Gastrocnemius medialis (tissue), 4 donors: ENCODE measurements around the gene GJD2. TPM values are rescaled to one million over a fixed set of nuclear protein-coding genes. Genes with fewer than 3 reads are reported as not detected.

Experiments
- ATAC-seq, 2 donors: fragments of 150-250 bp; one replicate each; pipeline ENCODE4 v1.9.1; 2016
- DNase-seq, 2 donors: peaks; one replicate each; pipeline ENCODE4 v3.0.0-alpha.2; 2019
- H3K27ac ChIP-seq, 4 donors: fragments of 200-600 bp; sonication (generic); 1 replicate in 1 of 4; 2 replicates in 3 of 4; pipeline ENCODE4 v1.5.1; 2016 to 2018; ENCODE audit warnings: mild to moderate bottlenecking in 2 of 4, moderate library complexity in 1 of 4
- H3K27me3 ChIP-seq, 3 donors: fragments of 200-600 bp; sonication (generic) in 2 of 3; 1 replicate in 1 of 3; 2 replicates in 2 of 3; pipeline versions ENCODE4 v1.5.1 to v1.6.0; 2016 to 2019; ENCODE audit warnings: mild to moderate bottlenecking in 1 of 3, moderate library complexity in 1 of 3
- H3K36me3 ChIP-seq, 2 donors: fragments of 200-600 bp; sonication (generic) in 1 of 2; one replicate each; pipeline ENCODE4 v1.5.1; 2017 to 2018
- H3K4me1 ChIP-seq, 2 donors: fragments of 200-600 bp; sonication (generic) in 1 of 2; one replicate each; pipeline ENCODE4 v1.5.1; 2016 to 2017; ENCODE audit warnings: mild to moderate bottlenecking in 2 of 2
- H3K4me3 ChIP-seq, 4 donors: fragments of 200-600 bp; sonication (generic) in 3 of 4; 1 replicate in 1 of 4; 2 replicates in 3 of 4; pipeline ENCODE4 v1.5.1; 2016 to 2019; ENCODE audit warnings: mild to moderate bottlenecking in 2 of 4
- H3K9me3 ChIP-seq, 3 donors: fragments of 200-600 bp; sonication (generic) in 2 of 3; 1 replicate in 1 of 3; 2 replicates in 2 of 3; pipeline ENCODE4 v1.5.1; 2016 to 2019
- POLR2A ChIP-seq, 2 donors: fragments of 450-650 bp; IDR thresholded peaks; one replicate each; pipeline ENCODE4 v1.6.1; 2017; ENCODE audit warnings: antibody characterized with exemption in 2 of 2, mild to moderate bottlenecking in 2 of 2, moderate library complexity in 2 of 2
- in situ Hi-C, 4 donors: fragments of 200-750 bp; cut with MboI; loops; one replicate each; pipeline versions ENCODE4 v1.15.0 to v1.8.0; 2017; ENCODE audit warnings: low sequenced_read_pairs in 4 of 4
- intact Hi-C: fragments of 100-400 bp; cut with DNase I; formaldehyde crosslinking; loops from one replicate; pipeline ENCODE4 v1.15.1; 2023; ENCODE audit warnings: low total_unique reads
- total RNA-seq, 4 donors: library from RNA; depleted of rRNA; stranded (reverse); fragments of >200 nt; gene quantifications; one replicate each; pipeline versions ENCODE4 v1.1.0 to v1.2.3, GENCODE V29; 2016
- TF ChIP-seq, protein P1 (sequence below), 5 experiments: fragments of 450-650 bp in 3 of 5; fragments of 200-600 bp in 2 of 5; sonication (generic) in 2 of 5; IDR thresholded peaks in 4 of 5; conservative IDR thresholded peaks in 1 of 5; 1 replicate in 4 of 5; 2 replicates in 1 of 5; pipeline ENCODE4 v1.5.1; 2016 to 2019; ENCODE audit warnings: antibody characterized with exemption in 5 of 5, mild to moderate bottlenecking in 3 of 5, moderate library complexity in 3 of 5

The GJD2 gene
- total RNA-seq, 4 donors from 2014 or later, result not detected

DNA sequence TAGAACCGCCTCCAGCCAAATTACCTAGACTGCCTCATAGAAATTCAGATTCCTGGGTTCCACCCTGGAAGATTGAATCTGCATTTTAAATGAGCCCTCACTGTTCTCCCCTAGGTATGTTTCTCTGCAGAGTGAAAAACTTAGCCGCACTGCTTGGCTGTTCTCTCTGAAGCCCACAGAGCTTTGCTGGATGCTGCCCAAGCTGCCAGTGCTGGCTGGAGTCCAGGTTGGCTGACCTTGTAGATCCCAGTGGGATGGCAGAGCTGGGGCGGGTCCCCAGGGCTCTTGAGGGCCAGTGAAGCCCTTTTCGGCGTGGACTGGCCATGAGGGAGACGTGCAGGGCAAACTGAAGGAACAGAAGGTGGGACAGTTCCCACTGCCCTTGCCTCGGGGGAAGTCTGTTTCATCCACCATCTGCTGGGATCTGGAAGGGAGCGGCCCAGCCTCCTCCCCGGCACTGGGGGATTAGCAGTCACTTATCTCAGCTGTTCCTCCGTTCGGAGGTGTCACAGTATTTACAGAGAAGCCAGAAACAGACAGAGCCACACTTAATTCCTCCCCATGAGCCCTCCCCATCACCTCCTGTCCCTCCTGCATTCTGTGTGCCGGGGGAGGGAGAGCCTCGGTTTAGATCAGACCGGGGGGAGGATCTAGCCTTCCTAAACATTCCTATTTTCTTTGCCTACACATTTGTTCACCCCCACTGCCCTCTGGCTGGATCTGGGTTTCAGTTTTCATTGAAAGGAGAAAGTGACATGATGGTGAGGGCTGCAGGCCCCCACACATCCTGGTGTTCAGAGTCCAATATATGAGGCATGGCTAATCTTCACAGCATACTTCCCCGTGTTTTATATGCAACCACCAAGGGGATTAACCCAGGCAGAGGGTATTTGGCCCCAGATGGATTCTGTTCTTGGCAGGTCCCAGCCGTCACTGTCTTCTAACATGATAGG, 44.6 kb upstream of the GJD2 start:
- TF ChIP-seq POLR2A (IDR thresholded peaks at IDR 0.05), result no peak
- TF ChIP-seq, protein P1, sequence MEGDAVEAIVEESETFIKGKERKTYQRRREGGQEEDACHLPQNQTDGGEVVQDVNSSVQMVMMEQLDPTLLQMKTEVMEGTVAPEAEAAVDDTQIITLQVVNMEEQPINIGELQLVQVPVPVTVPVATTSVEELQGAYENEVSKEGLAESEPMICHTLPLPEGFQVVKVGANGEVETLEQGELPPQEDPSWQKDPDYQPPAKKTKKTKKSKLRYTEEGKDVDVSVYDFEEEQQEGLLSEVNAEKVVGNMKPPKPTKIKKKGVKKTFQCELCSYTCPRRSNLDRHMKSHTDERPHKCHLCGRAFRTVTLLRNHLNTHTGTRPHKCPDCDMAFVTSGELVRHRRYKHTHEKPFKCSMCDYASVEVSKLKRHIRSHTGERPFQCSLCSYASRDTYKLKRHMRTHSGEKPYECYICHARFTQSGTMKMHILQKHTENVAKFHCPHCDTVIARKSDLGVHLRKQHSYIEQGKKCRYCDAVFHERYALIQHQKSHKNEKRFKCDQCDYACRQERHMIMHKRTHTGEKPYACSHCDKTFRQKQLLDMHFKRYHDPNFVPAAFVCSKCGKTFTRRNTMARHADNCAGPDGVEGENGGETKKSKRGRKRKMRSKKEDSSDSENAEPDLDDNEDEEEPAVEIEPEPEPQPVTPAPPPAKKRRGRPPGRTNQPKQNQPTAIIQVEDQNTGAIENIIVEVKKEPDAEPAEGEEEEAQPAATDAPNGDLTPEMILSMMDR (IDR thresholded peaks at IDR 0.05 in 4 of 5, conservative IDR thresholded peaks at IDR 0.05 in 1 of 5), result no peak
- Histone ChIP-seq H3K9me3 (no peaks in the 10 kb centered on the region), H3K27me3 (no peaks in the 10 kb centered on the region), H3K27ac (peak overlapping the region in 3 of 4 donors; percentile 23 to 55 (median 53)), H3K4me3 (no peak overlapping the region), H3K4me1 (peaks cover 5 to 19% of the 10 kb centered on the region in 2 donors), H3K36me3 (no peaks in the 10 kb centered on the region)
- intact Hi-C loops, result loop anchor here (5.0 kb wide), 2 partner anchors 82 to 103 kb away; no protein-coding TSS in a partner anchor
- in situ Hi-C loops, result no loop called here
- DNase-seq (peak in 1 of 2 donors; percentile 46), ATAC-seq (peak in 1 of 2 donors; percentile 28)

DNA sequence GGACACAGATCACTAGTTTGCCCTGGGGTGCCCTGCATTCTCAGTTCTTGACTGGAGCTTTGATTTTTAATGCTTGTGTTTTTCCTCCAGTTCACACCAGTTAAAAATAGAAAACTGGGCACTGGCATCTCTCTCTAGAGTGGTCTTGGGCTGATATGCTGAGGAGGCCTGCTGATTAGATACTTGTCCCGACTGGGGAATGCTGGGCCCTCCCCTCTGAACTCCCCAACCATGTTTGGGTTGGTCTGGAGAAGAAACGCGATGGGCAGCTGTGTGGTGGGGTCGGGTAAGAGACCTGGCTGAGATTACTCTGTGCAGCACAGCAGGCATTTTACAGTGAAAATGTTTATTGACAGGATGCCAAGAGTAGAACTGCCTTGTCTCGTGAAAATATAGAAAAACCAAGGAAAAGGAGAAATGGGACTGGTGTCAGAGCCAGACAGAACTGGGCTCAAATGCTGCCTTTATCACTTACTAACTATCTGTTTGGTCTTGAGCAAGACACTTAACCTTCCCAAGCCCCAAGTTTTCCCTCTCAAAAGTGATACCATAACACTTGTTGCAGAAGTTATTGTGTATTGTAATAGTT, 42.1 kb upstream of the GJD2 start:
- H3K4me1 ChIP-seq, result peaks cover 16 to 23% of the 10 kb centered on the region in 2 donors
- H3K36me3 ChIP-seq, result no peaks in the 10 kb centered on the region
- no peak overlapping the region for H3K4me3 ChIP-seq
- H3K9me3 ChIP-seq, result no peaks in the 10 kb centered on the region
- in situ Hi-C loops (no loop called here), intact Hi-C loops (loop anchor here (5.0 kb wide), 2 partner anchors 80 to 105 kb away; no protein-coding TSS in a partner anchor)
- H3K27me3 ChIP-seq, result no peaks in the 10 kb centered on the region
- DNase-seq (no peak), ATAC-seq (no peak)
- TF ChIP-seq, protein P1 (IDR thresholded peaks at IDR 0.05 in 4 of 5, conservative IDR thresholded peaks at IDR 0.05 in 1 of 5), result no peak
- no peak for TF ChIP-seq POLR2A (IDR thresholded peaks at IDR 0.05)
- H3K27ac ChIP-seq, result no peak overlapping the region

DNA sequence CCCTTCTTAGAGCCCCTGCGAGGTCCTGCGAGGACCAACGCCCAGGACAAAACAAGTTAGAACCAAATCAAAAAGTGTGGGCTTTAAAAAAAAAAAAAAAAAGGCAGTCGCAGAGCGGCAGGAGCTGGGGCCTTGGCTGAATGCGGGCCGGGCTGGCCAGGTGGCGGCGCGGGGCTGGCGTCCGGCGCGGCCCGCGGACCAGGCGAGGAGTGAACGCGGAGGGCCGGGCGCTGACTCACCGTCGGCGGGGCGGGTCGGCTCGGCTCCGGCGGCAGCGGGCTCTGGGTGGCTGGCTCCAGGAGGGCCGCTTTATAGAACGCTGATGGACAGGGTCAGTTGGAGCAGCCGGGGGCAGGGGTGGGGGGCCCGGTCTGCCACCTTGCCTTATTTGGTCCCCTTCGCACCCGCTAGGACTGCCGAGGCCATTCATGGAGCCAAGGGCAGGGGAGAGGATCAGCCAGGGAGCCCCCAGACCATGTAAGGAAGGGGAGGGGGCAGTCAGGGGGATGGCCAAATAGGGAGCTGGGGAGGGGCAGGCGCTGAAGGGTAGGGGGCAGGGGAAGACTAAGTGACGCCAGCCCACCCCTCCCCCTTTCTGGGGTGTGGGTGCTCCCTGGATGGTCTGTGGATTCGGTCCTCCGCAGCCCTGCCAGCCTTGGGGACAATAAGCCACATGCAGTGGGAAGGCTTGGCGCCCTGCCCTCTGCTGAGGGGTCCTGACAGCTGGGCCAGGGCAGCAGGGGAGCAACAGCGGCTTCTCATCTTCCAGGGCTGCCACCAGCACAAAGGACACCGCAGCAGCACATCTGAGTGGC, 40.7 kb upstream of the GJD2 start, which contains the start of gene ACTC1:
ACTC1 (minus strand) TSS at position 283 of the 815 bp plus-strand sequence. CDS start 741 bp downstream, outside the sequence.
- Histone ChIP-seq H3K4me1 (peaks cover 16 to 23% of the 10 kb centered on the region in 2 donors), H3K9me3 (no peaks in the 10 kb centered on the region), H3K27ac (peak within 1 kb of the TSS in 3 of 4 donors; percentile 35 to 79 (median 35)), H3K36me3 (peaks cover 0 to 8% of the 10 kb centered on the region in 2 donors), H3K27me3 (no peaks in the 10 kb centered on the region), H3K4me3 (peak within 1 kb of the TSS; percentile 40 to 49 (median 47))
- in situ Hi-C loops (no loop called here), intact Hi-C loops (loop anchor here (5.0 kb wide), 2 partner anchors 78 to 107 kb away; no protein-coding TSS in a partner anchor)
- TF ChIP-seq, protein P1 (IDR thresholded peaks at IDR 0.05 in 4 of 5, conservative IDR thresholded peaks at IDR 0.05 in 1 of 5), result peak in 1 of 5 experiments; percentile 10
- TF ChIP-seq POLR2A (IDR thresholded peaks at IDR 0.05), result peak; percentile 40 to 63
- DNase-seq (peak; percentile 16 to 55), ATAC-seq (peak; percentile 65 to 73)

DNA sequence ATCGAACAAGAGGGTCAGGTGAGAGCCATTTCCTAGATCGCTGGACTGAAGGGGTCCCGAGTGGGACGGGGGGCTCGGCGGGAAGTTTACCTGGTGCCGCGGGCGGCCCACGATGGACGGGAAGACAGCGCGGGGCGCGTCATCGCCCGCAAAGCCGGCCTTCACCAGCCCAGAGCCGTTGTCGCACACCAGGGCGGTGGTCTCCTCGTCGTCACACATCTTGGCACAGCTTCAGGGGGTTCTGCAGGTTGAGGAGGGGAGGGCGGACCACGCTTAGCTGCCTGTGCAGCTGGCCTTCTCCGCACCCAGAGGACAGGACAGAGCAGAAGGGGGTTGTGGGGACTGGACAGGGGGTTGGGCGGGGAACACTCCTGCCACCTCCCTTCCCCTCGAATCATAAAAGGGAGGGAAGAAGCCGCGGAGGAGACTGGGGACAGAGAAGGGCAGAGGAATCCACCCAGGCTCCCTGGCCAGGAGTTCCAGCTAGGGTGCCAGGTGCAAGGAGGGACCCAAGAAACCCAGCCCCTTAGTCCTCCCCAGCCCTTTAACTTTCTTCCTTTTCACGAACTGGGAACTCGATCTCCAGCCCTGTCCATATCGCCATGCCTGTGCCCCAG, 39.9 kb upstream of the GJD2 start:
- TF ChIP-seq, protein P1 (IDR thresholded peaks at IDR 0.05 in 4 of 5, conservative IDR thresholded peaks at IDR 0.05 in 1 of 5), result no peak
- TF ChIP-seq POLR2A (IDR thresholded peaks at IDR 0.05), result no peak
- ATAC-seq, result peak; percentile 10 to 15
- intact Hi-C loops, result loop anchor here (5.0 kb wide), 2 partner anchors 77 to 108 kb away; no protein-coding TSS in a partner anchor
- in situ Hi-C loops, result no loop called here
- no peaks in the 10 kb centered on the region for H3K27me3 ChIP-seq
- peaks cover 0 to 12% of the 10 kb centered on the region in 2 donors for H3K36me3 ChIP-seq
- H3K9me3 ChIP-seq, result no peaks in the 10 kb centered on the region
- H3K4me1 ChIP-seq, result peaks cover 16 to 22% of the 10 kb centered on the region in 2 donors
- H3K4me3 ChIP-seq, result peak overlapping the region; percentile 40 to 49 (median 47)
- H3K27ac ChIP-seq, result peak overlapping the region in 3 of 4 donors; percentile 34 to 79 (median 35)
- DNase-seq, result peak in 1 of 2 donors; percentile 16
